SU-DHL-6 (cell line): ENCODE measurements around the gene SLC44A1.

Source experiments
- H2AFZ ChIP-seq: fragments of 200-600 bp; sonication (generic); 2 replicates; pipeline ENCODE4 v1.6.1; 2014; ENCODE audit warnings: low read depth, mild to moderate bottlenecking, moderate library complexity, mixed read lengths, antibody characterized with exemption, low read length; ENCODE audit not compliant: severe bottlenecking
- H3F3A ChIP-seq: fragments of 200-600 bp; shearing (Covaris generic); 2 replicates; pipeline ENCODE4 v1.6.0; 2016; ENCODE audit warnings: antibody characterized with exemption, mild to moderate bottlenecking; ENCODE audit not compliant: insufficient read depth
- H3K27ac ChIP-seq: fragments of 200-600 bp; sonication (generic); 2 replicates; pipeline ENCODE4 v1.5.1; 2016; ENCODE audit warnings: low read depth, mild to moderate bottlenecking, low read length, moderate library complexity, mixed read lengths
- H3K27me3 ChIP-seq: fragments of 200-600 bp; sonication (generic), shearing (Covaris generic); 2 replicates; pipeline ENCODE4 v1.6.0; 2014; ENCODE audit warnings: mild to moderate bottlenecking, low read length
- H3K36me3 ChIP-seq: fragments of 200-600 bp; sonication (generic); 2 replicates; pipeline ENCODE4 v1.6.1; 2014; ENCODE audit warnings: mild to moderate bottlenecking, low read length, mixed read lengths
- H3K4me2 ChIP-seq: fragments of 300-600, 200-600 bp; shearing (Covaris generic), sonication (generic); 2 replicates; pipeline ENCODE4 v1.6.0; 2014; ENCODE audit warnings: low read length, low read depth, mild to moderate bottlenecking; ENCODE audit not compliant: poor library complexity, severe bottlenecking
- H3K4me3 ChIP-seq: fragments of 200-600 bp; sonication (generic); 2 replicates; pipeline ENCODE4 v1.5.1; 2014; ENCODE audit warnings: antibody characterized with exemption, low read length, mild to moderate bottlenecking, mixed read lengths; ENCODE audit not compliant: insufficient read depth, poor library complexity, severe bottlenecking
- H3K79me2 ChIP-seq: fragments of 200-600 bp; sonication (generic); 2 replicates; pipeline ENCODE4 v1.6.1; 2014; ENCODE audit warnings: mild to moderate bottlenecking, low read length, moderate library complexity; ENCODE audit not compliant: insufficient read depth
- H3K9ac ChIP-seq: fragments of 200-600 bp; sonication (generic); 2 replicates; pipeline ENCODE4 v1.7.0; 2014; ENCODE audit warnings: mild to moderate bottlenecking, low read length
- H3K9me2 ChIP-seq: fragments of 200-600 bp; sonication (generic); replicated peaks from 2 replicates; pipeline ENCODE4 v1.6.1; 2014; ENCODE audit warnings: low read length; ENCODE audit not compliant: insufficient read depth
- H3K9me3 ChIP-seq: fragments of 200-600 bp; sonication (generic); 2 replicates; pipeline ENCODE4 v1.6.1; 2014; ENCODE audit warnings: low read length, mixed read lengths; ENCODE audit not compliant: insufficient read depth
- H4K20me1 ChIP-seq: fragments of 200-600 bp; sonication (generic); 2 replicates; pipeline ENCODE4 v1.6.1; 2014; ENCODE audit warnings: low read depth, mild to moderate bottlenecking, antibody characterized with exemption, low read length, moderate library complexity, mixed read lengths
- EZH2phosphoT487 ChIP-seq: fragments of 200-600 bp; sonication (generic), shearing (Covaris generic); conservative IDR thresholded peaks from 2 replicates; pipeline ENCODE4 v1.6.1; 2018; ENCODE audit warnings: mild to moderate bottlenecking, antibody characterized with exemption, low read length, moderate library complexity, mixed read lengths
- TF ChIP-seq, protein P1 (sequence below): fragments of 200-600 bp; sonication (generic); IDR thresholded peaks from one replicate; pipeline ENCODE4 v1.5.1; 2017; ENCODE audit warnings: antibody characterized with exemption, mild to moderate bottlenecking, low read length, moderate library complexity; ENCODE audit not compliant: insufficient read depth, poor library complexity, severe bottlenecking

The SLC44A1 gene

DNA sequence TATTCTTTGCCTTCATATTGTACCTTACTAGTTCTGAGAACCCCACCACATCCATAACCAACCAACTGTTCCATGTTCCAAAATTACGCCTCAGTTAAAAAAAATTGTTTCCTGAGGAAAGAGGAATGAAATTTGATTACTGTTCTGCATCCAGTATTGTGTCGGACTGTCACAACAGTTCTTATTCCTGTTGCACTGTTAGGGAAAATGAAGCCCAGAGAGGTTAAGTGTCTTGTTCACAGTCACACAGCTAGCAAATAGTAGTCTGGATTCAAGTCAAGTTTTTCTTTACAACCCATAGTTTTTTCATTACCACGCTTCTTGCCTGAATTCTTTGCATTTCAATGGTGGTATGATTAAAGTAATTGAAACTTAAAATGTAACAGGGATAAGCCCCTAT lies 207.7 kb downstream of the SLC44A1 start:
- H3K4me3 ChIP-seq, result no peak overlapping the region
- no peaks in the 10 kb centered on the region for H3F3A ChIP-seq
- H3K9me3 ChIP-seq, result peaks cover 2% of the 10 kb centered on the region; the same call in 1 of the 2 replicates
- H2AFZ ChIP-seq, result no peak overlapping the region
- no peak overlapping the region for H3K4me2 ChIP-seq
- no peaks in the 10 kb centered on the region for H3K79me2 ChIP-seq
- no peak overlapping the region for H3K27ac ChIP-seq
- no peaks in the 10 kb centered on the region for H3K9me2 ChIP-seq
- no peaks in the 10 kb centered on the region for H3K27me3 ChIP-seq
- no peaks in the 10 kb centered on the region for H3K36me3 ChIP-seq
- TF ChIP-seq EZH2phosphoT487, result no peak
- TF ChIP-seq, protein P1, sequence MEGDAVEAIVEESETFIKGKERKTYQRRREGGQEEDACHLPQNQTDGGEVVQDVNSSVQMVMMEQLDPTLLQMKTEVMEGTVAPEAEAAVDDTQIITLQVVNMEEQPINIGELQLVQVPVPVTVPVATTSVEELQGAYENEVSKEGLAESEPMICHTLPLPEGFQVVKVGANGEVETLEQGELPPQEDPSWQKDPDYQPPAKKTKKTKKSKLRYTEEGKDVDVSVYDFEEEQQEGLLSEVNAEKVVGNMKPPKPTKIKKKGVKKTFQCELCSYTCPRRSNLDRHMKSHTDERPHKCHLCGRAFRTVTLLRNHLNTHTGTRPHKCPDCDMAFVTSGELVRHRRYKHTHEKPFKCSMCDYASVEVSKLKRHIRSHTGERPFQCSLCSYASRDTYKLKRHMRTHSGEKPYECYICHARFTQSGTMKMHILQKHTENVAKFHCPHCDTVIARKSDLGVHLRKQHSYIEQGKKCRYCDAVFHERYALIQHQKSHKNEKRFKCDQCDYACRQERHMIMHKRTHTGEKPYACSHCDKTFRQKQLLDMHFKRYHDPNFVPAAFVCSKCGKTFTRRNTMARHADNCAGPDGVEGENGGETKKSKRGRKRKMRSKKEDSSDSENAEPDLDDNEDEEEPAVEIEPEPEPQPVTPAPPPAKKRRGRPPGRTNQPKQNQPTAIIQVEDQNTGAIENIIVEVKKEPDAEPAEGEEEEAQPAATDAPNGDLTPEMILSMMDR, result no peak
- no peak overlapping the region for H3K9ac ChIP-seq
- no peaks in the 10 kb centered on the region for H4K20me1 ChIP-seq

DNA sequence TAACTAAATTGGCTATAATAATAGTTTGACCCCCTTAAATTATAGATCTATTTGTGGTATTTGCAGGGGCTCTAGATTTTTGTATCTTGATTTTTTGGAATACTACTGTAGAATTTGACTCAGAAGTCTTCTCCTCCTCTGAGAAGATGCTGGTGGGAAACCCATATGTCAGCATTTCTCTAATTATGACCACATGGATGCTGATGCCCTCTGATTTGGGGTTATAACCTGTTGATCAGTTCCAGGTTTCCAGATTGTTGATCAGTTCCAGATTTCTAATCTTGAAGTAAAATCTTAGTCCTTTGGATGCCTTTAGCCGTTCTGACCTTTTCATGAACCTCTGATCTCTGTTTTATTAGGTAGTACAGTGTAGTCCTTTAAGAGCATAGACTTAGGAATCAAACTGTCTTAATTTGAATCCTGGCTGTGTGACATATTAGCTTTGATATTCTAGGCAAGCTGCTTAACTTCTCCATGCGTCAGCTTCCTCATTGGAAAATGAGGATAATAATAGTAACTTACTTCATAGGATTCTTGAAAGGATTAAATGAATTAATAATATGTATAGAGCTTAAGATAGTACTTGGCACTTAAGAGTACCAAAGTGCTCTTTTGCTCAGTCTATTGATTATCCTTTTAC lies 211.5 kb downstream of the SLC44A1 start:
- H3K9me3 ChIP-seq, result peaks cover 17% of the 10 kb centered on the region; the same call in 1 of the 2 replicates
- H4K20me1 ChIP-seq, result no peaks in the 10 kb centered on the region
- no peak overlapping the region for H3K27ac ChIP-seq
- H3K4me3 ChIP-seq, result no peak overlapping the region
- no peaks in the 10 kb centered on the region for H3K9me2 ChIP-seq
- no peaks in the 10 kb centered on the region for H3K79me2 ChIP-seq
- H3K36me3 ChIP-seq, result no peaks in the 10 kb centered on the region
- no peak for TF ChIP-seq EZH2phosphoT487
- TF ChIP-seq, protein P1, result no peak
- no peak overlapping the region for H3K4me2 ChIP-seq
- no peaks in the 10 kb centered on the region for H3K27me3 ChIP-seq
- H3F3A ChIP-seq, result no peaks in the 10 kb centered on the region
- no peak overlapping the region for H3K9ac ChIP-seq
- H2AFZ ChIP-seq, result no peak overlapping the region

DNA sequence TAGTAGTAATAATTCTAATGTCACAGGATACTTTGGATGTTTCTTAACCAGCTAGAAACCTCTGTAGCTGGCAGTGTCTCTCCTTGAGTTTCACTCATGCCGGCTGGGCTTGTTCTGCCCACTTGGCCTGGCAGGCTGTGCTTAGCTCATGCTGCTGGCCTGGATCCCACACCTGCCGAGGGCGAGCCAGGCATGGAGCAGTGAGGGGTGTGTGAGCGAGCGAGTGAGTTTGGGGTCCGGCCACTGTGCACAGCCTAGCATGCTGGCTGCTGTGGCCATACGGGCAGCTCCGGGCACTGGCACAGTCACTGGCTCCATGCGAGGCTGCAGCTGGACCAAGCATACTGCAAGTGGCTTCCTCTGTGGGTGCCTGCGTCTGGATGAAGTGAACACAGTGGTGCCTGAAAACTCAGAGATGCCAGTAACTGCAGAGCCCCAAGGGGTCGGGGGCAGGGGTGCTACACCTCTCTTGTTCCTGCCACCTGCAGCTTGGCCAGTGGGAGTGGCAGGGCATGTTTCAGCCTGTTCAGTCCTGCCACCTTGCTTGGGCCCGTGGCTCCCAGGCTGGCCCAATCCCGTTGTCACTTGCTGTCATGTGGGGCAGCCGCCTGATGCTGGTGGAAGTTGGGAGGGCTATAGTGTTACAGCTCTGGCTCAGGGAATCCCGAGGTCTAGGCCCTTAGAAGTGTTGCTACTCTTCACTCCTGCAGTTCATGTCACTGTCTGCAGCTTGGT lies 213.3 kb downstream of the SLC44A1 start:
- no peak overlapping the region for H3K4me3 ChIP-seq
- peaks cover 17% of the 10 kb centered on the region; the same call in 1 of the 2 replicates for H3K9me3 ChIP-seq
- TF ChIP-seq, protein P1, result no peak
- no peak for TF ChIP-seq EZH2phosphoT487
- no peaks in the 10 kb centered on the region for H4K20me1 ChIP-seq
- no peaks in the 10 kb centered on the region for H3K27me3 ChIP-seq
- H2AFZ ChIP-seq, result no peak overlapping the region
- H3K4me2 ChIP-seq, result no peak overlapping the region
- no peaks in the 10 kb centered on the region for H3K36me3 ChIP-seq
- H3K27ac ChIP-seq, result no peak overlapping the region
- no peaks in the 10 kb centered on the region for H3K79me2 ChIP-seq
- H3K9me2 ChIP-seq, result no peaks in the 10 kb centered on the region
- H3K9ac ChIP-seq, result no peak overlapping the region
- no peaks in the 10 kb centered on the region for H3F3A ChIP-seq
